Hepatocyte (in vitro differentiated cells): ENCODE measurements around the gene LDLRAP1. TPM values are rescaled to one million over a fixed set of nuclear protein-coding genes. Genes with fewer than 3 reads are reported as not detected.

Source experiments
- DNase-seq: peaks from one replicate; pipeline ENCODE4 v3.0.0-alpha.2; 2016; ENCODE audit warnings: low spot score
- H2AFZ ChIP-seq: fragments of 200-600 bp; sonication (generic); 2 replicates; pipeline ENCODE4 v1.6.0; 2016; ENCODE audit warnings: antibody characterized with exemption, mild to moderate bottlenecking
- H3K27ac ChIP-seq: fragments of 200-600 bp; sonication (generic); 2 replicates; pipeline ENCODE4 v1.5.1; 2016; ENCODE audit warnings: mild to moderate bottlenecking
- H3K27me3 ChIP-seq: fragments of 200-600 bp; sonication (generic); 2 replicates; pipeline ENCODE4 v1.6.1; 2016
- H3K36me3 ChIP-seq: fragments of 200-600 bp; sonication (generic); replicated peaks from 2 replicates; pipeline ENCODE4 v1.5.1; 2016; ENCODE audit warnings: low read depth; ENCODE audit not compliant: insufficient read depth
- H3K4me1 ChIP-seq: fragments of 200-600 bp; sonication (generic); 2 replicates; pipeline ENCODE4 v1.5.1; 2016; ENCODE audit warnings: mild to moderate bottlenecking, moderate library complexity; ENCODE audit not compliant: insufficient read depth
- H3K4me2 ChIP-seq: fragments of 200-600 bp; sonication (generic); 2 replicates; pipeline ENCODE4 v1.6.0; 2016
- H3K4me3 ChIP-seq: fragments of 200-600 bp; sonication (generic); 2 replicates; pipeline ENCODE4 v1.5.1; 2016; ENCODE audit warnings: mild to moderate bottlenecking
- H3K79me2 ChIP-seq: fragments of 200-600 bp; sonication (generic); 2 replicates; pipeline ENCODE4 v1.6.0; 2017; ENCODE audit warnings: mild to moderate bottlenecking
- H3K9me2 ChIP-seq: fragments of 200-600 bp; sonication (generic); replicated peaks from 2 replicates; pipeline ENCODE4 v1.6.0; 2017; ENCODE audit warnings: mild to moderate bottlenecking; ENCODE audit not compliant: insufficient read depth
- H3K9me3 ChIP-seq: fragments of 200-600 bp; sonication (generic); 2 replicates; pipeline ENCODE4 v1.5.1; 2016; ENCODE audit warnings: low read depth, mild to moderate bottlenecking
- H4K20me1 ChIP-seq: fragments of 200-600 bp; sonication (generic); 2 replicates; pipeline ENCODE4 v1.6.0; 2016; ENCODE audit warnings: mild to moderate bottlenecking; ENCODE audit not compliant: insufficient read depth, poor library complexity, severe bottlenecking
- EZH2 ChIP-seq: fragments of 200-600 bp; sonication (generic); IDR thresholded peaks from 2 replicates; pipeline ENCODE4 v1.6.1; 2016; ENCODE audit warnings: antibody characterized with exemption, mild to moderate bottlenecking, borderline replicate concordance
- EZH2phosphoT487 ChIP-seq: fragments of 200-600 bp; sonication (generic); IDR thresholded peaks from one replicate; pipeline ENCODE4 v1.6.1; 2018; ENCODE audit warnings: antibody characterized with exemption, mild to moderate bottlenecking, low read depth, moderate library complexity; ENCODE audit not compliant: unreplicated experiment, severe bottlenecking
- WGBS: methylation state at CpG from one replicate; pipeline ENCODE4 v1.1.6; 2016; ENCODE audit warnings: low lambda C conversion rate; ENCODE audit errors: missing lambda C conversion rate; 5-methylcytosine and 5-hydroxymethylcytosine counted together
- polyA plus RNA-seq: library from polyadenylated mRNA; unstranded; fragments of >200 nt; fragmentation: Nextera tagmentation; extraction: Ambion mirVana; gene quantifications from 2 replicates; pipeline ENCODE4 v1.2.1, GENCODE V29; 2016
- total RNA-seq: library from RNA; depleted of rRNA; stranded (reverse); fragments of >200 nt; gene quantifications from 2 replicates; pipeline ENCODE4 v1.2.3, GENCODE V29; 2014
- TF ChIP-seq, protein P1 (sequence below): fragments of 200-600 bp; sonication (generic); IDR thresholded peaks from 2 replicates; pipeline ENCODE4 v1.5.1; 2016; ENCODE audit warnings: antibody characterized with exemption, mild to moderate bottlenecking; ENCODE audit not compliant: poor library complexity

The LDLRAP1 gene
- total and polyA plus RNA-seq, 2 experiments from 2014 or later: 17.3 to 27.5 TPM

DNA sequence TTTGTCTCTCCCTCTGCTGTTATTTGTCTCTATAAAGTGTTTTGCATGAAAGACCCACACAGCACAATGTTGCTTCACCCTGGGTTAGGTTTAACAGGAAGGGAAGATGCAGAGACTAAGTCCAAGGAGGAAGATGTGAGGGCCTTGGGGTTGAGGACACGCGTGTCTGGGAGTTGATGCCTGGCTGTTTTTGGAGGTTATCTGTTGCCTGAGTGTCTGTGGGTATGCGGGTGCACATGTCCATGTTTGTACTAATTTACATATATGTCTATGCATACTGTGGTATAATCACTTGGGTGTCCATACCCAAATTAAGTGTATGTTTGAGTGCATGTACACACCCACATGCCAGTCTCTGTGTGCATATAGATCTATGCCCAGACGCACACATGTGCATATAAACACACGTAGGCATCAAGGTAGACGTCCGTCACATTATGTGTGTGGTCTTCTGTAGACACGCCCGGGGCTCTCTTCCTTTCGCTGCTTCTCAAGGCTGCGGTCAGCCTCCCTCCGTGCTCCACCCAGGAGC lies 72.2 kb downstream of the LDLRAP1 start:
- peaks cover 15% of the 10 kb centered on the region for H3K79me2 ChIP-seq
- no peaks in the 10 kb centered on the region for H4K20me1 ChIP-seq
- 21% methylated on average over 12 of the region's 12 CpGs for WGBS
- H3K9me3 ChIP-seq: no peaks in the 10 kb centered on the region
- H3K27me3 ChIP-seq: peaks cover 6% of the 10 kb centered on the region
- H3K4me1 ChIP-seq: peaks cover 27% of the 10 kb centered on the region
- H3K4me2 ChIP-seq: peak overlapping the region; percentile 98
- H3K36me3 ChIP-seq: no peaks in the 10 kb centered on the region
- H3K4me3 ChIP-seq: peak overlapping the region; percentile 68
- TF ChIP-seq EZH2: no peak
- no peak for TF ChIP-seq EZH2phosphoT487
- TF ChIP-seq, protein P1, sequence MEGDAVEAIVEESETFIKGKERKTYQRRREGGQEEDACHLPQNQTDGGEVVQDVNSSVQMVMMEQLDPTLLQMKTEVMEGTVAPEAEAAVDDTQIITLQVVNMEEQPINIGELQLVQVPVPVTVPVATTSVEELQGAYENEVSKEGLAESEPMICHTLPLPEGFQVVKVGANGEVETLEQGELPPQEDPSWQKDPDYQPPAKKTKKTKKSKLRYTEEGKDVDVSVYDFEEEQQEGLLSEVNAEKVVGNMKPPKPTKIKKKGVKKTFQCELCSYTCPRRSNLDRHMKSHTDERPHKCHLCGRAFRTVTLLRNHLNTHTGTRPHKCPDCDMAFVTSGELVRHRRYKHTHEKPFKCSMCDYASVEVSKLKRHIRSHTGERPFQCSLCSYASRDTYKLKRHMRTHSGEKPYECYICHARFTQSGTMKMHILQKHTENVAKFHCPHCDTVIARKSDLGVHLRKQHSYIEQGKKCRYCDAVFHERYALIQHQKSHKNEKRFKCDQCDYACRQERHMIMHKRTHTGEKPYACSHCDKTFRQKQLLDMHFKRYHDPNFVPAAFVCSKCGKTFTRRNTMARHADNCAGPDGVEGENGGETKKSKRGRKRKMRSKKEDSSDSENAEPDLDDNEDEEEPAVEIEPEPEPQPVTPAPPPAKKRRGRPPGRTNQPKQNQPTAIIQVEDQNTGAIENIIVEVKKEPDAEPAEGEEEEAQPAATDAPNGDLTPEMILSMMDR: no peak
- no peak for DNase-seq
- H3K27ac ChIP-seq: peak overlapping the region; percentile 63
- peak overlapping the region; percentile 84 for H2AFZ ChIP-seq
- H3K9me2 ChIP-seq: no peaks in the 10 kb centered on the region

DNA sequence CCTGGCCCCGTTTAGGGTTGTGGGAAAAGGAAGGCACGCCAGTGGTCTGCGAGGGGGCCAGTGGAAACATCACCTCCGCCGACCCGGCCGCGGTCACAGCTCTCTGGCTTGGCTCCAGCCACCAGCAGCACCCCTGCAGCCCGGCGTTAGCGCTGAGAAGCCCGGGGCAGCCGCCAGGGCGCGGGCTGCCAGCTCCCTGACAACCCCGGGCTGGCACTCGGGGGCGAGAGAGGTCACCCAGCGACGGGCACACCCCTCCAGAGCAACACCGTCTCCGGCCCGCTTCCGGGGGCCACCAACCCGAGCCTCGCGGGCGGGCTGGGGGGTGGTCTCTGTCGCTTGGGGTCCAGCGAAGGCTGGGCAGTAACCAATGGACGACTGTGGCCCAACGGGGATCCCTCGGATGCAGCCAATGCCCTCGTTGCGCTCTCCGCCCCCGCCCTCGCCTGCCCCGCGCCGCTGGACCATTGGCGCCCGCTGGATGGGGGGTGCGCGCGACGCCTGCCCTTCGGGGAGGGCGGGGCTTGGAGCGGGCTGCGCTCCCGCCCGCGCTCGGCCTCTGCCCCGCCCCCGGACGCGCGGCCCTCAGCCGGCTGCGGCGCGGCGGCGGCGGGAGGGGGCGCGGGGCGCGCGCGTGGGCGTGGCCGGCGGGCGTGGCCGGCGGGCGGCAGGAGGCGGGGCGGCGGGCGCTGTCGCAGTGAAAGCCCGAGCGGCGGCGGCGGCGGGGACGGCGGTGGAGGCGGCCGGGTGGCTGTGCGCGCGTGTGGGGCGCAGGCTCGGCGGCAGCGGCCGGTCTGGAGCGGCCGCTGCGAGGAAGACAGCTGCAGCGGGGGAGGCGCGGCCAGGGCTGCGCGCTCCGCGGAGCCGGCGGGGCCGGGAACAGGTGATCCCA lies 72.9 kb downstream of the LDLRAP1 start, which contains the start of gene MAN1C1:
TSS of gene MAN1C1 (plus strand) at position 697 of the 892 bp plus-strand sequence. CDS start 1,007 bp downstream, outside the sequence.
- H3K27ac ChIP-seq: peak within 1 kb of the TSS; percentile 63
- H3K4me2 ChIP-seq: peak within 1 kb of the TSS; percentile 100
- no peak for TF ChIP-seq EZH2phosphoT487
- no peak for TF ChIP-seq EZH2
- TF ChIP-seq, protein P1: peak; percentile 47
- peaks cover 22% of the 10 kb centered on the region for H3K79me2 ChIP-seq
- DNase-seq: peak; percentile 95
- H3K9me2 ChIP-seq: no peaks in the 10 kb centered on the region
- no peaks in the 10 kb centered on the region for H4K20me1 ChIP-seq
- peak within 1 kb of the TSS; percentile 92 for H3K4me3 ChIP-seq
- peak within 1 kb of the TSS; percentile 84 for H2AFZ ChIP-seq
- H3K27me3 ChIP-seq: peaks cover 6% of the 10 kb centered on the region
- H3K4me1 ChIP-seq: peaks cover 26% of the 10 kb centered on the region
- H3K9me3 ChIP-seq: no peaks in the 10 kb centered on the region
- 3% methylated on average over 35 of the region's 116 CpGs for WGBS
- H3K36me3 ChIP-seq: no peaks in the 10 kb centered on the region

DNA sequence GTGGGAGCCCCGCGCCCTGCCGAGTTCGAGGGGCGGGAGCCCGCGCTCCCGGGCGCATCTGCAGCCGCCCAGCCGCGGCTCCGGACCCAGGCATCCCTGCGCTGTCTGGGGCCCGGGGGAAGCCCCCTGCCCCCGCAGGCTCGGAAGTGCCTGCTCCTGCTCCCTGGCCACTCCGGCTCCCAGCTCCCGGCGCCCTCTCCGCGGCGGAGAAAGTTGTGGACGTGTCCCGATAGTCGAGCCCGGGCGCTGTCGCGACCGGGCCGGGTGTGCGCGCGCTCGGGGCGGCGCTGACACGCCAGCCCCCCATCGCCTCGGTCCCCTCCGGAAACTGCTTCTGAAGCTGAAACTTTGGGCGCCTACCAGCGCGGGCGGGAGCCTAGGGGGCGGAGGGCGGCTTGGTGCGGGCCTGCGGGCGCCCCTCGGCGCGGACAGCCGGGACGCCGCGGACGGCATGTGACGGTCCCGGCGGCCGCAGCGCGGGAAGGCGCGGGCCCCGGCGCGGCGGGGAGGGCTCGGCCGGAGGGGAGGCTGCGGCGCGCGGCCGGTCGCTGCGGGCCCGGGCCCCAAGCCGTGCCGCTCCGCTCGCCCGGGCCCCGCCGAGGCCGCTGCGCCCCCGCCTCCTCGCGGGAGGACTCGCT lies 73.7 kb downstream of the LDLRAP1 start:
- peak; percentile 35 for DNase-seq
- Histone ChIP-seq H4K20me1 (no peaks in the 10 kb centered on the region), H2AFZ (peak overlapping the region; percentile 73), H3K4me3 (peak overlapping the region; percentile 92), H3K9me2 (no peaks in the 10 kb centered on the region), H3K36me3 (no peaks in the 10 kb centered on the region), H3K27me3 (peaks cover 4% of the 10 kb centered on the region), H3K9me3 (no peaks in the 10 kb centered on the region), H3K27ac (no peak overlapping the region), H3K4me1 (peaks cover 26% of the 10 kb centered on the region), H3K79me2 (peaks cover 26% of the 10 kb centered on the region), H3K4me2 (peak overlapping the region; percentile 100)
- TF ChIP-seq EZH2phosphoT487 (no peak), EZH2 (no peak)
- TF ChIP-seq, protein P1: no peak
- WGBS: 1% methylated on average over 35 of the region's 94 CpGs
